Suprapubic skin (tissue), 4 donors: ENCODE data around the gene DAP.

ENCODE experiments used
- CTCF ChIP-seq, 2 donors: fragments of 200-600 bp in 1 of 2; fragments of 450-650 bp in 1 of 2; sonication (generic) in 1 of 2; IDR thresholded peaks; one replicate each; pipeline ENCODE4 v1.5.1; 2016 to 2019; ENCODE audit warnings: antibody characterized with exemption in 2 of 2, mild to moderate bottlenecking in 1 of 2, moderate library complexity in 1 of 2
- EP300 ChIP-seq: sonication (generic); formaldehyde crosslinking; IDR thresholded peaks from one replicate; pipeline ENCODE4 v1.6.1; 2017; ENCODE audit warnings: antibody characterized with exemption
- POLR2A ChIP-seq, 2 donors: fragments of 450-650 bp; IDR thresholded peaks; one replicate each; pipeline ENCODE4 v1.6.1; 2017; ENCODE audit warnings: antibody characterized with exemption in 2 of 2, mild to moderate bottlenecking in 2 of 2, moderate library complexity in 2 of 2
- POLR2AphosphoS5 ChIP-seq, 3 donors: sonication (generic); formaldehyde crosslinking; IDR thresholded peaks; one replicate each; pipeline ENCODE4 v1.6.1; 2017; ENCODE audit warnings: antibody characterized with exemption in 3 of 3

GRCh38 chr5:10753178-10753577, 7.9 kb downstream of the DAP start:
- no peak for TF ChIP-seq EP300
- TF ChIP-seq CTCF (IDR thresholded peaks at IDR 0.05): no peak
- TF ChIP-seq POLR2AphosphoS5 (IDR thresholded peaks at IDR 0.05): no peak
- no peak for TF ChIP-seq POLR2A (IDR thresholded peaks at IDR 0.05)
